Measurements from ENCODE around the gene GOSR1.
"Not testable (repeated sequence)": the region's sequence is repeated elsewhere in the genome, so short reads cannot be mapped to it uniquely, and the experiment has no call there.

Gene GOSR1

GRCh38 chr17:30477083-30477773, at the start of gene GOSR1:
Gene GOSR1, plus strand, starts transcription at chr17:30477408. Its CDS starts 26 bp downstream, at chr17:30477434.
- peak within 1 kb of the TSS; percentile 73 for H3K4me3 ChIP-seq (ENCODE audit: low read depth, low read length)

GRCh38 chr17:30427611-30428010, 49.6 kb upstream of the GOSR1 start:
- H3K4me3 ChIP-seq (ENCODE audit: low read depth, low read length) = no peak overlapping the region
- no peaks in the 10 kb centered on the region for H3K9me3 ChIP-seq (ENCODE audit: control insufficient read depth, insufficient read depth, low read depth, low read length)
- H3K27me3 ChIP-seq (ENCODE audit: control insufficient read depth, insufficient read depth, low read length) = no peaks in the 10 kb centered on the region
- H3K9ac ChIP-seq (ENCODE audit: low read length) = no peak overlapping the region
- H3K27ac ChIP-seq (ENCODE audit: low read depth, low read length) = no peak overlapping the region
- peaks cover 32% of the 10 kb centered on the region for H3K36me3 ChIP-seq (ENCODE audit: control insufficient read depth, insufficient read depth, low read length)
- peaks cover 12% of the 10 kb centered on the region for H3K4me1 ChIP-seq (ENCODE audit: control insufficient read depth, insufficient read depth, low read length)

More at GRCh38 chr17:30477083-30477773, at the start of gene GOSR1:
- no peaks in the 10 kb centered on the region for H3K27me3 ChIP-seq (ENCODE audit: control insufficient read depth, insufficient read depth, low read length)
- H3K9ac ChIP-seq (ENCODE audit: low read length) = peak within 1 kb of the TSS; percentile 90
- H3K4me1 ChIP-seq (ENCODE audit: control insufficient read depth, insufficient read depth, low read length) = peaks cover 11% of the 10 kb centered on the region; the same call in 1 of the 2 replicates
- H3K9me3 ChIP-seq (ENCODE audit: control insufficient read depth, insufficient read depth, low read depth, low read length) = no peaks in the 10 kb centered on the region
- H3K27ac ChIP-seq (ENCODE audit: low read depth, low read length) = peak within 1 kb of the TSS; percentile 72; the same call in 1 of the 2 replicates
- H3K36me3 ChIP-seq (ENCODE audit: control insufficient read depth, insufficient read depth, low read length) = peaks cover 28% of the 10 kb centered on the region

- Histone ChIP-seq H3K4me3 (ENCODE audit: low read depth, low read length) (no peak overlapping the region), H3K27me3 (ENCODE audit: control insufficient read depth, insufficient read depth, low read length) (no peaks in the 10 kb centered on the region), H3K4me1 (ENCODE audit: control insufficient read depth, insufficient read depth, low read length) (peaks cover 9% of the 10 kb centered on the region), H3K27ac (ENCODE audit: low read depth, low read length) (no peak overlapping the region), H3K36me3 (ENCODE audit: control insufficient read depth, insufficient read depth, low read length) (peaks cover 33% of the 10 kb centered on the region), H3K9me3 (ENCODE audit: control insufficient read depth, insufficient read depth, low read depth, low read length) (no peaks in the 10 kb centered on the region), H3K9ac (ENCODE audit: low read length) (no peak overlapping the region)
Measured at GRCh38 chr17:30429155-30429554, 48.1 kb upstream of the GOSR1 start.

- H3K9me3 ChIP-seq (ENCODE audit: control insufficient read depth, insufficient read depth, low read depth, low read length) = no peaks in the 10 kb centered on the region
- H3K4me1 ChIP-seq (ENCODE audit: control insufficient read depth, insufficient read depth, low read length) = no peaks in the 10 kb centered on the region
- H3K4me3 ChIP-seq (ENCODE audit: low read depth, low read length) = no peak overlapping the region
- no peaks in the 10 kb centered on the region for H3K27me3 ChIP-seq (ENCODE audit: control insufficient read depth, insufficient read depth, low read length)
- H3K27ac ChIP-seq (ENCODE audit: low read depth, low read length) = no peak overlapping the region
- H3K36me3 ChIP-seq (ENCODE audit: control insufficient read depth, insufficient read depth, low read length) = peaks cover 25% of the 10 kb centered on the region
- no peak overlapping the region for H3K9ac ChIP-seq (ENCODE audit: low read length)
Measured at GRCh38 chr17:30433514-30433913, 43.7 kb upstream of the GOSR1 start.

- Histone ChIP-seq H3K9ac (ENCODE audit: low read length) (no peak overlapping the region), H3K27ac (ENCODE audit: low read depth, low read length) (no peak overlapping the region), H3K4me3 (ENCODE audit: low read depth, low read length) (no peak overlapping the region), H3K36me3 (ENCODE audit: control insufficient read depth, insufficient read depth, low read length) (peaks cover 21% of the 10 kb centered on the region), H3K27me3 (ENCODE audit: control insufficient read depth, insufficient read depth, low read length) (no peaks in the 10 kb centered on the region), H3K4me1 (ENCODE audit: control insufficient read depth, insufficient read depth, low read length) (no peaks in the 10 kb centered on the region), H3K9me3 (ENCODE audit: control insufficient read depth, insufficient read depth, low read depth, low read length) (no peaks in the 10 kb centered on the region)
Measured at GRCh38 chr17:30436729-30437128, 40.5 kb upstream of the GOSR1 start.

- Histone ChIP-seq H3K4me3 (ENCODE audit: low read depth, low read length) (no peak overlapping the region), H3K9me3 (ENCODE audit: control insufficient read depth, insufficient read depth, low read depth, low read length) (no peaks in the 10 kb centered on the region), H3K27me3 (ENCODE audit: control insufficient read depth, insufficient read depth, low read length) (no peaks in the 10 kb centered on the region), H3K9ac (ENCODE audit: low read length) (no peak overlapping the region), H3K36me3 (ENCODE audit: control insufficient read depth, insufficient read depth, low read length) (peaks cover 7% of the 10 kb centered on the region), H3K27ac (ENCODE audit: low read depth, low read length) (no peak overlapping the region), H3K4me1 (ENCODE audit: control insufficient read depth, insufficient read depth, low read length) (no peaks in the 10 kb centered on the region)
Measured at GRCh38 chr17:30443721-30444120, 33.5 kb upstream of the GOSR1 start.

GRCh38 chr17:30446640-30447039, 30.6 kb upstream of the GOSR1 start:
- H3K36me3 ChIP-seq (ENCODE audit: control insufficient read depth, insufficient read depth, low read length) = peaks cover 18% of the 10 kb centered on the region
- not testable (repeated sequence) for H3K9me3 ChIP-seq (ENCODE audit: control insufficient read depth, insufficient read depth, low read depth, low read length); H3K9ac ChIP-seq (ENCODE audit: low read length); H3K27me3 ChIP-seq (ENCODE audit: control insufficient read depth, insufficient read depth, low read length); H3K4me1 ChIP-seq (ENCODE audit: control insufficient read depth, insufficient read depth, low read length); H3K4me3 ChIP-seq (ENCODE audit: low read depth, low read length); H3K27ac ChIP-seq (ENCODE audit: low read depth, low read length)

- Histone ChIP-seq H3K9me3 (ENCODE audit: control insufficient read depth, insufficient read depth, low read depth, low read length) (no peaks in the 10 kb centered on the region), H3K27ac (ENCODE audit: low read depth, low read length) (no peak overlapping the region), H3K4me3 (ENCODE audit: low read depth, low read length) (no peak overlapping the region), H3K27me3 (ENCODE audit: control insufficient read depth, insufficient read depth, low read length) (no peaks in the 10 kb centered on the region), H3K4me1 (ENCODE audit: control insufficient read depth, insufficient read depth, low read length) (no peaks in the 10 kb centered on the region), H3K36me3 (ENCODE audit: control insufficient read depth, insufficient read depth, low read length) (peaks cover 26% of the 10 kb centered on the region), H3K9ac (ENCODE audit: low read length) (no peak overlapping the region)
Measured at GRCh38 chr17:30449480-30449879, 27.7 kb upstream of the GOSR1 start.

- Histone ChIP-seq H3K4me1 (ENCODE audit: control insufficient read depth, insufficient read depth, low read length) (no peaks in the 10 kb centered on the region), H3K36me3 (ENCODE audit: control insufficient read depth, insufficient read depth, low read length) (peaks cover 28% of the 10 kb centered on the region), H3K9me3 (ENCODE audit: control insufficient read depth, insufficient read depth, low read depth, low read length) (no peaks in the 10 kb centered on the region), H3K27ac (ENCODE audit: low read depth, low read length) (no peak overlapping the region), H3K4me3 (ENCODE audit: low read depth, low read length) (no peak overlapping the region), H3K9ac (ENCODE audit: low read length) (no peak overlapping the region), H3K27me3 (ENCODE audit: control insufficient read depth, insufficient read depth, low read length) (no peaks in the 10 kb centered on the region)
Measured at GRCh38 chr17:30450125-30451027, 26.8 kb upstream of the GOSR1 start.

GRCh38 chr17:30454635-30455034, 22.6 kb upstream of the GOSR1 start:
- Histone ChIP-seq H3K36me3 (ENCODE audit: control insufficient read depth, insufficient read depth, low read length) (peaks cover 33% of the 10 kb centered on the region), H3K9me3 (ENCODE audit: control insufficient read depth, insufficient read depth, low read depth, low read length) (no peaks in the 10 kb centered on the region), H3K27ac (ENCODE audit: low read depth, low read length) (no peak overlapping the region), H3K4me3 (ENCODE audit: low read depth, low read length) (no peak overlapping the region), H3K9ac (ENCODE audit: low read length) (no peak overlapping the region), H3K27me3 (ENCODE audit: control insufficient read depth, insufficient read depth, low read length) (no peaks in the 10 kb centered on the region), H3K4me1 (ENCODE audit: control insufficient read depth, insufficient read depth, low read length) (no peaks in the 10 kb centered on the region)

- H3K36me3 ChIP-seq (ENCODE audit: control insufficient read depth, insufficient read depth, low read length) = peaks cover 45% of the 10 kb centered on the region
- H3K27me3 ChIP-seq (ENCODE audit: control insufficient read depth, insufficient read depth, low read length) = no peaks in the 10 kb centered on the region
- no peak overlapping the region for H3K4me3 ChIP-seq (ENCODE audit: low read depth, low read length)
- H3K27ac ChIP-seq (ENCODE audit: low read depth, low read length) = no peak overlapping the region
- H3K4me1 ChIP-seq (ENCODE audit: control insufficient read depth, insufficient read depth, low read length) = no peaks in the 10 kb centered on the region
- no peak overlapping the region for H3K9ac ChIP-seq (ENCODE audit: low read length)
- peaks cover 6% of the 10 kb centered on the region; the same call in 1 of the 2 replicates for H3K9me3 ChIP-seq (ENCODE audit: control insufficient read depth, insufficient read depth, low read depth, low read length)
Measured at GRCh38 chr17:30458371-30458770, 18.8 kb upstream of the GOSR1 start.

Data from HUES6 (cell line).